T follicular helper cell (primary cell): ENCODE data around the gene MBNL2.

Experiments used
- DNase-seq: peaks from one replicate; pipeline ENCODE4 v3.0.0-alpha.2; 2020; ENCODE audit warnings: low read depth

MBNL2 gene

DNA sequence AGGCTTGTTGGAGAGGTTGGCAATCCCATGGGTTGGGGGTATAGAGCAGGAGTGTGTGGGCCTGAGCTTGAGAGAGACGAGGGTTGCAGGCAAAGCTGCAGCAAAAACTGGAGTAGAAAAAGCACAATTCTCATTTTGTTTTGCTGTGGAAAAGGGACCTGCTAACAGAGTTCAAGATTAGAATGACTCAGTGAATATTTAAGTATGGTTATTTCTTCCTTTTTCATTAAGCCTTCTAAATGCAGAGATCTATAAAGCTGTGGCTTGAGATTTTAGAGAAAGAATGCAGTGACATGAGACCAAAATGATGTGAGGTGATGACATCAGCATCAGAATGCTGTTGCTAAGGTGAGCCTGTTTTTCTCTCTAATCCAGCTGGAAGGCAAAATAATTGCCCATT lies 10.8 kb upstream of the MBNL2 start:
- no peak for DNase-seq

DNA sequence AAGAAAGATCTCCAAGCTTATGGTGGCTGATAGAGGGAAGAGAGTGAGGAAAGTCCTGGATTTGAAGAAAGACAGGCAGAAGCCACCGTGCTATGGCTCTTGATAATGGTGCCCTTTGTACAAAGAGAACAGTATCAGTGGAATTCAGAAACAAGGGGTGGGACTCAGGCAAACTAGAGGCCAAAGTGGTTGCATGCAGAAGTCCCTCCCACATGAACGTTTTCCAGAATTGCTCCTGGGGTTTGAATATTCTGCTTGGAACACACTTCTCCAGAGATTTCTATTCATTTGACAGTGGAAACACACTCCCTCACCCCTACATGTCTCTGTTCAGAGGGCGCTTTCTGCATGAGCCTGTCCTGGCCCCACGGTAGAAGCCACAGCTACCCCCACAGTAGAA lies 10.1 kb upstream of the MBNL2 start:
- DNase-seq: no peak

DNA sequence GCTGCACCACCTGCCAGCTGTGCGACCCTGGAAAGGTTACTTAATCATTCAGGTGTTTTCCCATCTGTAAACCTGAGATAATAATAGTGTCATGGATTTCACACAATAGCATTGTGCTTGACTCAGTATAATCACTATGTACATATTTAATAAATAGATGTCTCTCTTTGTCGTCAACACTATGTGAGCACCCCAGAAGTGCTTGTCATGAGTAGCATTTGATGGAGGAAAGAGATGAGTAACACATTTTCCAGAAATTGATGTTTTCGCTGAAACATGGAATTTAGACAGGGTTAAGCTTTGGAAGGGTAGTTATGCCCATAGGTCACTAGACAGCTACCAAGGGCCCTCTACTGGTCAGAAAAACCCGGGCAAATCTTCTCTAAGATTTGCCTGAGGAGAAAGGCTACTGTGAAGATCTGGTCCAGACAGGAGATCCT lies 9.5 kb upstream of the MBNL2 start:
- DNase-seq: no peak

DNA sequence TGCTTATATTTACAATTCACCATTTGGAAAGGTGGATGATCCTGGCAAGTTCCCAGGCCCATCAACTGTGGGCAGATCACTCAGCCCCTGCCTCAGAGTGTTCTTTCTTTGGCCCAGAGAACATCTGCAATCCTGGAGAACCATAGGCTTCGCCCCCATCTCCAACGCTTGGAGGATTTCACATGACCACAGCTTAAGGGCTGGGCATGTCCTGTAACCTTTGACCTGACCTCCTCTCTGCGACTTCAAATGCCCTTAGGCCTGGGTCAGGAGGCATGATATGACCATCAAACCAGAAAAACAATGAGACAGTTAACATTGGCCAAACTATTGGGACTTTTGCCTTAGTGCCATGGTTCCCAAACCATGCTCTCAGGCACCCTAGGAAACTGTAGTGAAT lies 7.2 kb upstream of the MBNL2 start:
- no peak for DNase-seq

DNA sequence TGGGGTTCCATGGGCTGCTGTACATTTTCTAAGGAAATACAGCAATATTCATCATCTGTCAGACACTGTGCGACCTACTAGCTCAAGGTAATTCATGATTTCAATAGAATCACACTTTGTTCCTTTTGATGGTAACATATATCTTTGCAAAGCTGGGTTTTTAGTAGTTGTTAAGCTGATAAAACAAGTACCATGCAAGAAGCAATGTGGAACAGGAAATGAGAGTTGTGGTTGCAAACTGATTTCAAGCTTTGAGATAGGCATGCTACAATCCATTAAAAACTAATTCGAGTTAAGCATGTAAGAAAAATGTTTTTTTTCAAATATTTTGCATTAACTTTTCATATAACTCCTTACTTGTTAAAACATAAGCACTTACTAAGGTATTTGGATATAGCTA lies 6.8 kb upstream of the MBNL2 start:
- DNase-seq: no peak

DNA sequence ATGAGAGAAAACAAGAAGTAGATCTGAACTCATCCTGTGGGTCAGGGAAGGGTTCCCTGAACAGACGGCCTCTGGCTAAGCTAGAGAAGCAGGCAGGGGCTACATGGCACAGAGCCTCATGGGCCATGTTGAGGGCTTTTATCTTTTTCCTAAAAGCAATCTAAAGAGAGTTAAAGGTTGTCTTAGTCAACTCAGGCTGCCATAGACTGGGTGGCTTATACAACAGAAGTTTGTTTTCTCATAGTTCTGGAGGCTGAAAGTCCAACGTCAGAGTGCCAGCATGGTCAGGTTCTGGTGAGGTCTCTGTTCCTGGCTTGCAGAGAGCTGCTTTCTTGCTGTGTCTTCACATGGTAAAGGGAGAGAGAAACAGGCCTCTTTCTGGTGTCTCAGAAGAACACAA lies 2.9 kb upstream of the MBNL2 start:
- no peak for DNase-seq

DNA sequence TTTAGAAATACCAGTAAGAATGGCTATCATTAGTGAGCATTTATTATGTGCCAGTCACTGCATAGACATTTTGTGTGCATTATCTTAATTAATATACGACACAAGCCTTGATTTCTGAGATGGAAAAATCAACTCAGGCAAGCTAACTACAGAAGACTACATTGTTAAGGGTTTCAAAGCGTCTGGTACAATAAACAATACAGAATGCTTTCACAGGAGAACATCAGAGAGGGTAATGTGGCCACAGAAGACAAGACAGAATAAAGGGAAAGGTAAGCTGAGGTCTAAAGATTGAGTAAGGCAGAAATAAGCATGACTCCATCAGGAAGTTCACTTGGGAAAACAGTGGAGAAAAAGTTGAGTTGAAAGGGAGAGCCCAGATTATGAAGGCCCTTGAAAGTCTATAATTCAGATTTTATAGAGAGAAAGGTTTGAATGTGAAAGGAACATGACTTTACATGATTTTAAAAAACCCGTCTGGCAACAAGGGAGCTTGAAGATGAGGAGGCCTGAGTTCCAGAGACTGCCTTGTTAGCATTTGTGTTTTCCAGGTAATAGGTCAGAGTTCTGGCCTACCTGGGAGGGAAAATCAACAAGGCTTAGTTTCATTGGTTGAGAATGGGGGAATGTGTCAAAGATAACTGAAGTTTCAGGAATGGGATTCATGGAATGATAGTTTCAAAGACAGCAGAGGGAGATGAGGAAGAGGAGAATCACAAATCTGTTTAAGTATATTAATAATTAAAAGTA lies 1.8 kb upstream of the MBNL2 start:
- DNase-seq: no peak

DNA sequence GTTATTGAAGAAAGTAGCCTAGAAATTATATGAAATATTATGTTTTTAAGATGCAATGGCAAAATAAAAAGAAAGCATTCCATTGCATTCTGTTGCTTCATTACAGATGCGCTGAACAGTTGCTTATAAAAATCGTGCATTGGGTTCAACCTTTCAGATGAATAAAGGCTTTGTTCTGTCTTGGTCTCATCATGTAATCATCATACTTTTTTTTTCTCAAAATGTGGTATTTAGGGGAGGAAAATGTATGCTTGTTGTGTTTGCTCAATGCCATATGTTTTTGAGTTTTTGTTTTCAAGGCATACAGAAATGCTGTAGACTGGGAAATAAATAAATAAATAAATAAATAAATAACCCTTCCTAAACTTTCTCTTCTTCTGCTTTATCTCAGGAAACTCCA lies 1.1 kb upstream of the MBNL2 start:
- no peak for DNase-seq

DNA sequence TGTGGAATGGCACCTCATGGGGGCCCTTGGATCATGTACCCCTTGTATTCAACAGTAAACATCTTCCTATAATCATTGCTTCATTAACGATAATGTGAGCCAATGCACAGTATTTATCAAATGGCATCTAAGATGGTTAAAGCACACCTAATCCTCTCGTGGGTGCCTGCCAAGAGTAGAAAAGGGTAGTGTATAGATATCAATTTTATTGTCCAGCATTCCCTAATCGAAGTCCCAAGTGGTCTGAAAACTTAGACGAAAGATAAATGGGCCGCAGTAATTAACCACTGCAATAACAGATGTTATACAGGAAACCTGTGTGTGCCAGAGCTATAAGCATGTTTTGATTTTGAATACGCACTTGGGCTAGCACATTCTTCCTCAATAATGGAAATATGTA lies 667 bp upstream of the MBNL2 start:
- DNase-seq: no peak

DNA sequence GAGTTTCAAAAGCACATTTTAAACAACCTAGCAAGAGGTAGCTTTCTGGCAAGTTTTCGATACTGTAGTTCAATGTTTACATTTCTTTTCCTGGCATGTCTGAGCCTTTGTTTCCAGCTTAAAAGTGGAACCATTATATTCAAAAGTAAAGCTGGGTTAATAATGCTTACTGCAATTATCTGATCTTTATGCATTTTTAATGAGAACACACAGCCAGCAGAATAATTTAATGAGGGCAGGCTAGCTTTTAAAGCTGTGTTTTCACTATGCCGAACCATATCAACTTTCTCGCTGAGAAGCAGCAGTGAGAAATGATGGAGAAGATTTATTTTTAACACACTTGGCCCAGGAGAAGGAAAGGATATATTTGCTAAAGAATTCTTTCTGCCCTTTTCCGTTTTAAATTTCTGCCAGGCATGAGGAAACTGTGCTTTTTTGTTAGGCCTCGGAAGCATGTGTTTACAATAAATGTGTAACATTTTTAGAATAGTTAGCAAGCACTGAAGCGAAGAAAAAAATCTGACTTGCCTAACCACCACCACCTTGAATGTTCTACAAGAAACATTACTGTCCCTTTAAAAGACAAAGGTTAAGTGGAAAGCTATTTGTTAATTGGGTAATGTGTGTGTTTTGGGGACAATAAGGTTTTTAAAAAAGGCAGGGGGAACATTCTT lies 1.0 kb downstream of the MBNL2 start:
- no peak for DNase-seq

DNA sequence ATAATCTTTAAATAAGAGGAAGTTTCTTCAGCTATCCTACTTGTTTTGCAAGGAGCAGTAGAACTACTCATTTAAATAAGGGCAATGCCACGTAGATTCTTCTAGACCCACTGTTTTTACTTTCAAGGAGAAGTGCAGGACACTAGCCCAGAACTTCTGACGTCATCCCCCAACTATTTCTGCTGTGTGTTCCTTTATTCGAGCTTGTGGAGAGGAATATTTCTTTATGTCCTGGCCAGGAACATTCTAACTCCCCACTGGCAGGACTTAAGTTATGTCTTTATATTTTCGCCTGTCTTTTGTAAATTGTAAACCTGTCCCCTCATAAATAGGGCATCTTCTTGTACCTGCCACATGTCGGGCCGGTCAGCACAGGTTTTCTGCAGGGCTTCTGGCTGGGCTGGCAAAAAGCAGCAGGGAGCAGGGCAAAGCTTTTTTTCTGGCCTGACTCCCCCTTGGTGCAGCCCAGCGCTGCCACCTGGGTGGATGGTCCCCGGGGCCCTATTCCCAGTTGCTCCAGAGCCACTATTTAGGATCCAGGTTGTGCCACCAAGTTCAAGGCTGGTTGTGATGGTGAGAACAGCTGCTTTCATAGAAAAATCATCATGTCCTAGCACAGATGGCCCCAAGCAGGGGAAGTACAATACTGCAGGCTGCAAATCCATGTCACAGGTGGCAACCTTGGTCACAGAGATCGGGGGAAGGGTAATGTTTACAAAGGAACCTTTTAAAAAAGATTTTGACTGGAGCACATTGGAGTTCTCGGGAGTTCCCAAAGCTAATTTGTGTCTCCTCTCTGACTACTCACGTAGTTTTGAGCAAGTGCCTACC lies 1.8 kb downstream of the MBNL2 start:
- DNase-seq: no peak

DNA sequence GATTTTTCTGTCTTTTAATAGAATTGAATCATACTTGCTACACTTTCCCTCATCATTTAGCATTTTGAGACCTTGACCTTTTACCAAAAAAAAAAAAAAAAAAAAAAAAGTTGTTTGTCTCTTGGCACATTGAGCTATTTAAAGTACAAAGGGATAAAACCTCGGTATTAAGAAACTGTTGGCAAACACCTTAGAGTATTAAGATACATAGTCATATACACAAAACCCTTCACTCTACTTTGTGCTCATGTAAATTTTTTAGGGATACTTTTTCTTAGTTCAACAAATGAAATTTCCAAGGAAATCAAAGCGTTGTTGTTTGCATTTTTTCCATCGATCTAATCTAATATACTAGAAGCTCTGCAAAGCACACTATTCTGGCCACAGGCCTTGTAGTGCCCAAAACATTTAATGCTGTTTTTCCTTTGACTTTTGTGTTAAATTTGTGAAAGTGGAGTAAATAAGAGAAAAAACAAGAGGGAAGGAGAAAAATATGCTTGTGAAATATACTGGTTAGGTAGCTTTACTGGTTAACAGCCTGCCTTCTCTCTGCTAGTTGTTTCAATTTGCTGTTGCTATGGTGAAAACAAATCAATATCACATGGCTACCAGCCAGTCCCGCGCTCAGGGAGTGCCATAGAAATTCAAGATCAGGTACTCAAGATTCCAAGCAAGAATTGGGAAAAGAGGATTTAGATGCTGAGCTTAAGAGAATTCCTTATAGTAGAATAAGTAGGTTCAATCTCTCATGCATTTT lies 2.6 kb downstream of the MBNL2 start:
- no peak for DNase-seq

DNA sequence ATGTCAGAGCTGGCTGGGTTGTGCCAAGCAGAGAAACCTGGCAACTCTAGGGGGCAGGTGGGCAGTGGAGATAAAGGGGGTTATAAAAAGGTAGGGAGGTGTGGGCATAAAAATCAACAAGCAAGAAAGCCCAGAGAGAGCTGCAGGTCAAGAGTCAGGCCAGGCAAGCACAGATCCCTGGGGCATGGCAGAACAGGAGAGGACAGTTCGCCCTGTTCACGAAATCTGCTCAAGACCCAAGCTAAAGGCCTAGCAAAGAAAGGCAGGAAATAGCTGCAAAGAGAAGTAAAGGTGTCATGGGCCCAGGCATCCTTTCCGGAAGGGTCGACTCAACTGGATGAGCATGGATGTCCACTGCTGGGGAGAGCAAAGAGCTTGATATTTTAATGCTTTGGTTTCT lies 3.4 kb downstream of the MBNL2 start:
- no peak for DNase-seq

DNA sequence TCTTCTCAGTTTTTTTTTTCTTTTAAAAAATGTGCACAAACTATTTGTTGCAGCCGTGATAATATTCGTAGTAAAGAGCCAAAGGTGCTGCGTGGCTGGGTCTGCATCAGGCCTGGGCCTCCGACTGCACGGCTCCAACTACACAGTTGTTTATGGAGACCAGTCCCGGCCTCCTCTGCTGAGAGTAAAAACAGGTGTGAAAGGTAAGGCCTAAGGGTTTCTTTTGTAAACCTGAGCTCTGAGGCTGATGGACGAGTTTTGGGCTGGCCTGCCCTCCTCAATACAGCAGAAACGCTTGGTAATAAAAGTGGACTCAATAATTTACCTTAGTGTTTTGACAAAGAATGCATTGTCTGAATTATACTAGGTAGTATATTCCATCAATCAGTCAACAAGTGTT lies 3.9 kb downstream of the MBNL2 start:
- no peak for DNase-seq

DNA sequence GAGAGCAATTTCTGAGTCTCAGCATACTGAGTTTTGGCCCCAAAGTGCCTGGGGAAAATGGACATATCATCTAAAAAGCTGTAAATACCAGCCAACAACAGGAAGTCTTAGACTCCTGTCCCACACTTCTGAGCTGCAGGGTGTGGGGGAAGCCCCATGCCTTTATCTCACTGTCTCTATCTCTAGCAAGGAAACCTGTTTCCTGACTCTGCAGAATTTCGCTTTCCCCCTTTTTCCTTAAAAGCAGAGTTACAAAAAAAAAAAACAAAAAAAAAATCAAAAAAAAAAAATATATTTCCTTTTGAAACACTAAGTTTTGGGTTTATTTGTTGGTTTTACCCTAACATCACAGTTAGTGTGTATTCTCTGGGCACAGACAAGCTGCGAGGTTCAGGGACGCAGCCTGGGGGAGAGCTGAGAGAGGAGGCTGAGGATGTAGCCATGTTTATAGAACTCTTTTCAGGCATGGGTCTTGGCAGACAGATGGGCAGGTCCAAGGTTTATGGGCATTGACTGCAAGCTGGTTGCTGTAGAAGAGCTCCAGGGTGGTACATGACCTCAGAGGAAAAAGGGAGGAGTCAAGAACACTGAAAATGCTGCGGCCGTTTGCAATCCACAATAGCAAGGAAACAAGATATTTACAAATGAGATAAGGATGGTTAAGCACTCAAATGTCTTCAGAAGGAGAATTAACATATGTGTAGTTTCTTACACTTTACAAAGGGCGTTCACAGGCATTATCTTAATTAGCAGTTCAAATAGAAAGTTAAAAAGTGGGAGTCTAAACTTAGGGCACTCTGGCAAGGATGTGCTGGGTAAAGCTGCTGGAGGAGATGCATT lies 4.9 kb downstream of the MBNL2 start:
- peak; percentile 32 for DNase-seq

DNA sequence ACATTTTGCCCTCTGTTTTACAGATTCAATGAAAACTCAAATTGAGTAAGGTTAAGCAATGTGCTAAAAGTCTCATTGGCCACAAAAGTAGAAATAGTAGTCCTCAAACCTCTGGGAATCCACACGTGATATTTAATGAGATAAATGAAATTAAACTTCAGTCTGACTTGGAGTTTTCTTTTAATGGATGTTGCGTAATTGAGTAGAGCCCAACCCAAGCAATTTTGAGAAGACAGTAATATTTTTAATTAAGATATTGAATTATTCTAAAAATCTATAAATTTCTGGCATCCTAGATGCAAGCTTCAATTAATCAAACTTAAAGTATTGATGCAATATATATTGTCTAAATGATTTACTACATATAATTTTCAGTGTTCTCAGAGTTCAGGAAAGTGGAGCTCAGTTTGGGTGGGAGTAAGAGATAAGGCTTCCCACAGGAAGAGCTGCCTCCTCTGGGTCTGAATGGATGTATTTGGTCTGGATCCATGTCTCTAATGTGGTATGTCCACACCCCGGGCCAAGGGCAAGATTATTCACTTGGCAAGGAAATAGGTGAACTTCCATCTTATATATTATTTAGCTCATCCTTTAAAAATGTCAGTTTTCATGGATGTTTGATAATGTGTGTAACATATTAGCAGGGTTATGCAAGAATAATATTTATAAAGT lies 6.9 kb downstream of the MBNL2 start:
- DNase-seq: no peak

DNA sequence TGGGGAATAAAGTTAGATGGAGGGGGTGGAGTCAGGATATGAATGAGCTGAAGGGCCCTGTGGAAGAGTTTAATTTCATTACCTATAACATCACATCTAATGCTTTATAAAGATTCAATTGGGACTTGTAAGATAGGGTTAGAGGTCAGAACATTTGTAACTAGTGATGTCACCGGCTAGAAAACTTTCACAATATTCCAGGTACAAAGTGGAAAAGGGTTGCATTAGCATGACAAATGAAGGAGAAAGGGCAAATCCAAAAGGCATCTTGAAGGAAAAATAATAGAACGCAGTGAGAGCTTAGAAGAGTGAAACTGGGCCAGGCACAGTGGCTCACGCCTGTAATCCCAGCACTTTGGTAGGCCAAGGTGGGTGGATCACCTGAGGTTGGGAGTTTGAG lies 7.6 kb downstream of the MBNL2 start:
- no peak for DNase-seq

DNA sequence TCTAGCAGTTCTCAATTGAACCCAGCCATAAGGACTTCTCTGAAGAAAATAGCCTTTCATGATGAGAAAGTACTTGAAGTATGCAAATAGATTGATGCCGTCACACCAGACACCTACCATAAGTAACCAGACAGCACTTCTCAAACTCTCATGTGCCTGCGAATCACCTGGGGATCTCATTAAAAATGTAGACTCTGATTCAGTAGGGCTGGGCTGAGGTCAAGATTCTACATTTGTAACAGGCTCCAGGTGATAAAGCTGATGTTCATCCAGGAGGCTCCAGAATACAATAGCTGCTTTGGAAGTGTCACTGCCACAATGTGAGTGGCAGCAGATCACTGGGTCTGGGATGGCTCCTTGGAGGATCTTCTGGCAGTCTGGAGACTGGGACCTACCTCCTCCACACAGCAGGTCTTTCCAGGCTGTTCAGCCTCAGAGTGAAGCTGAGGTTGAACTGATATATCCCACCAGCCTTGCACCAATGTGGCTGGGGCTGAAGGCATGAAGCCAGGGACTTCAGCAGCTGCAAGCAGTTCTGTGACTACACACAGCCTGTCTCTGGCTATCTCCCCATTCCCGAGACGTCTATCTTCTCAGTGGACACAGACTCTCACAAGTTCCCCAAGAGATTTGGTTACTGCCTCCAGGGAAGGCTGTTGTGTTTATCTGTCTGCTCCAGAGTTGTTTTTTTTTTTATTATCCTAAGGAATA lies 9.1 kb downstream of the MBNL2 start:
- DNase-seq: no peak

DNA sequence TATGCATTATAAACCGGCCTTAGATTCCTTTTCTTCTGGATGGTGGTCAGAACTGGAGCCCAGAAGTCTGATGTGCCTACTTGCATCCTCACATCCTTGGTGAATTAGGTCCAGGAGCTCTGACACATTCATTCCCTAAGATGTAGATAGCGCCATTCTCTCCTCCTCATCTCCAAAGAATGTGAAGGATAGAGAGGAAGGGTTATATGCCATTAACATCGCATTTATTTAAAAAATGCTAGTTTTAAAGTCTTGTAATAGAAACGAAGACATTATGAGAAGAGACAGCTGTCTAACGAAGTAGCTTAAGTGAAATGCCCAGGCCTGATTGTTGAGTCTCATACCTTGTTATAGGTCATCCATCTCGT lies 9.7 kb downstream of the MBNL2 start:
- DNase-seq: no peak

DNA sequence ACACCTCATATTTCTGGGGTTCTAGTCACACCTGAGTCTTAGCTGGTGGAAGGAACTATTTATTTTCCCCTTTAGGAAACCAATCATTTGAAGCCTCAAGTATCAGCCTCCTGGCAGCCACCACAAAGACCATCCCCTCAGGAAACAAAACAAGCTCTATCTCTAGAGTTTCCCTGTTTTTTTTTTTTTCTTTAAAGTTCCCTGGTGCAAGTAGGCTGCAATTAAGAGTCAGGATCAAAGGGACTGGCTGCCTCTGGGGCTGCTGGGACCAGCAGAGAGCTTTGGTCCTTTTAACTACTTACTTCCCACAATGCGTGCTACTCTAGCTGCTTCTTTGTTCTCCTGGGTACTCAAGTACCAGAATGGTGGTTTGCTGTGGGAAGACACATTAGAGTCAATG lies 11.4 kb downstream of the MBNL2 start:
- DNase-seq: no peak
